ENCODE results near the gene SPOCK2.

DNA sequence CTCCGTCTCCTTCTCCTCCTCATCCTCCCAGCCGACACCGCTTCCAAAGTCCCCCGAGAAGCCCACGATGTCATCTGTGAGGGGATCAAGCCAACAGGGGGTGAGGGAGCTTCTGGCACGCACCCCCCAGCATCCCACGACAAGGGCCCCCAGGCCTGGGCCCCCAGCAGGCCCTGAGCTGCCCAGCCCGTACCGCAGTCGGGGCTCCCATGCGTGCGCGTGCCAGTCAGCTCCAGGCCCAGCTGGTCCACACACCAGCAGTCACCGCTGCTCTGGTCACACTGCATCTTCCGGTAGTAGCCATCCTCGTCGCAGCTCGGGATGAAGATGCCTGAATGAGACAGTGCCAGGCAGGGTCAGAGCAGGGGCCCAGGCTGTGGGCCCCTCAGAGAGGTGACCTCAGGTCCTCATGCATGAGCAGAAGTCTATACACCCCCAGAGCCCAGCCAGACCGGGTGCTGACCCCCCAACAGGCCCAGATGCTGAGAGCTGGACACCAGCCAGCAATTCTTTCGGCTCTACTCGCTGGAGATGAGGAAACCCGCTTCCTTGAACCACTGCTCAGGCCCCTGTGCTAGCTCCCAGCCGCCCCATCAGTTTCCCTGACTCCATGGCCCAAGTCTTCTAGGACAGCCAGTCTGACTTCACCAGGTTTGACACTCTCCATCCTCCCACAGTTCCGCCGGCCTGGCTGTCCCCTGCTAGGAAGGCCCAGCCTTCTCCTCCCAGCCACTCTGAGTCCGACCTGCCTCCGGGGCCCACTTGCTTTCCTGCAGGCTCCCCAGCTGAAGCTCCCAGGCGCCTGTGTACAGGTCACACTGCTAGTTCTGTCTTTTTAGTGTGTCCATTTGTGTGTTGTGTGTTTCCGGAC, 25.3 kb downstream of the SPOCK2 start:
- TF ChIP-seq EP300 (IDR thresholded peaks at IDR 0.05; ENCODE audit: borderline replicate concordance in 1 of 2, control insufficient read depth in 1 of 2, low read depth in 2 of 2, low read length in 2 of 2) (no peak), NFXL1 (IDR thresholded peaks at IDR 0.05; ENCODE audit: borderline replicate concordance) (no peak), CBX3 (IDR thresholded peaks at IDR 0.05; ENCODE audit: borderline replicate concordance, low read depth) (no peak)

Measured in GM12878 (cell line).